HG03469 (cell line): ENCODE measurements around the gene GOLGA2.
A peak's percentile ranks its signal among the peaks of the same experiment; 100 is the strongest.
"Not testable (repeated sequence)": the region's sequence is repeated elsewhere in the genome, so short reads cannot be mapped to it uniquely, and the experiment has no call there.

Experiments used
- ATAC-seq: cut with Tn5 transposase; IDR thresholded peaks from one replicate; pipeline ENCODE4 v1.9.1; 2021; ENCODE audit warnings: mild to moderate bottlenecking, moderate library complexity, moderate number of reproducible peaks; ENCODE audit not compliant: unreplicated experiment

GOLGA2 gene

GRCh38 chr9:128296340-128297220, 20.8 kb upstream of the GOLGA2 start:
- no peak for ATAC-seq

GRCh38 chr9:128294142-128294541, 18.3 kb upstream of the GOLGA2 start:
- ATAC-seq, result no peak

- ATAC-seq, result no peak
Observed at GRCh38 chr9:128293091-128293490, 17.3 kb upstream of the GOLGA2 start.

GRCh38 chr9:128292009-128292408, 16.2 kb upstream of the GOLGA2 start:
- ATAC-seq, result no peak

- no peak for ATAC-seq
Observed at GRCh38 chr9:128288273-128289004, 12.6 kb upstream of the GOLGA2 start.

GRCh38 chr9:128286440-128286839, 10.6 kb upstream of the GOLGA2 start:
- no peak for ATAC-seq

- no peak for ATAC-seq
Observed at GRCh38 chr9:128285033-128285784, 9.4 kb upstream of the GOLGA2 start.

GRCh38 chr9:128282500-128282899, 6.7 kb upstream of the GOLGA2 start:
- ATAC-seq, result no peak

GRCh38 chr9:128280084-128280622, 4.3 kb upstream of the GOLGA2 start:
- ATAC-seq, result no peak

- ATAC-seq, result not testable (repeated sequence)
Observed at GRCh38 chr9:128279088-128280073, 3.6 kb upstream of the GOLGA2 start.

GRCh38 chr9:128276574-128277270, 915 bp upstream of the GOLGA2 start:
- no peak for ATAC-seq

GRCh38 chr9:128276008-128276573, 284 bp upstream of the GOLGA2 start, which contains the start of gene SWI5:
Gene SWI5, plus strand, starts transcription at chr9:128276276.
- peak; percentile 94 for ATAC-seq

GRCh38 chr9:128274245-128274644, 1.6 kb downstream of the GOLGA2 start:
- ATAC-seq, result no peak

- no peak for ATAC-seq
Observed at GRCh38 chr9:128271512-128271911, 4.3 kb downstream of the GOLGA2 start.

GRCh38 chr9:128271112-128271511, 4.7 kb downstream of the GOLGA2 start:
- no peak for ATAC-seq

GRCh38 chr9:128266868-128267590, 8.8 kb downstream of the GOLGA2 start:
- ATAC-seq, result no peak

- ATAC-seq, result no peak
Observed at GRCh38 chr9:128265348-128265847, 10.4 kb downstream of the GOLGA2 start.

- ATAC-seq, result no peak
Observed at GRCh38 chr9:128262687-128263086, 13.1 kb downstream of the GOLGA2 start.
